GM12878 (cell line): Measurements from ENCODE around the gene IL37. TPM values are rescaled to one million over a fixed set of nuclear protein-coding genes. Genes with fewer than 3 reads are reported as not detected.

ENCODE experiments used
- ATAC-seq: fragments of 200-7000 bp; cut with Tn5 transposase; 3 replicates; pipeline ENCODE4 v1.9.1; 2020; ENCODE audit warnings: mild to moderate bottlenecking, moderate library complexity
- BruUV-seq: library from RNA; stranded (reverse); fragments of 400-500 nt; replicated peaks from 2 replicates; lab custom pipeline; 2021; lab: Mats Ljungman, UMichigan
- CTCF ChIA-PET: fragments of 300-600 bp; sonication (Branson Sonifier 250); formaldehyde crosslinking; extraction: SDS; loops from one replicate; lab custom pipeline; 2021; ENCODE audit warnings: inconsistent platforms; lab: Yijun Ruan, JAX
- POLR2A ChIA-PET: fragments of 350-600 bp; formaldehyde crosslinking; extraction: SDS; loops from one replicate; lab custom pipeline; 2021; ENCODE audit warnings: inconsistent platforms; lab: Charles Lee
- RAD21 ChIA-PET: fragments of 300-600 bp; sonication (Branson Sonifier 250); formaldehyde crosslinking; loops from one replicate; lab custom pipeline; 2023; ENCODE audit warnings: antibody characterized with exemption; ENCODE audit not compliant: unreplicated experiment; lab: Charles Lee
- SMC1A ChIA-PET: fragments of 300-600 bp; sonication (Branson Sonifier 250); formaldehyde crosslinking; loops from one replicate; lab custom pipeline; 2023; ENCODE audit not compliant: unreplicated experiment, uncharacterized antibody; lab: Charles Lee
- DNase-seq: peaks from one replicate; pipeline ENCODE4 v3.0.0-alpha.2; 2011; ENCODE audit warnings: low read depth, low spot score
- FAIRE-seq: peaks from 3 replicates; lab custom pipeline; 2011; peaks lifted over from hg19 to GRCh38; lab: Jason Lieb, UNC
- H2AFZ ChIP-seq: 2 replicates; pipeline ENCODE4 v1.6.0; 2011; ENCODE audit warnings: low read depth, low read length, control low read depth; ENCODE audit not compliant: control insufficient read depth
- H3K27ac ChIP-seq: 2 replicates; pipeline ENCODE4 v1.5.1; 2011; ENCODE audit warnings: control low read depth; ENCODE audit not compliant: control insufficient read depth, insufficient read depth
- H3K27me3 ChIP-seq, 2 experiments: replicated peaks in 1 of 2; 2 replicates each; pipeline versions ENCODE4 v1.6.0 to v1.6.1; 2011; ENCODE audit warnings: low read length in 1 of 2; ENCODE audit not compliant: control insufficient read depth in 2 of 2, insufficient read depth in 2 of 2
- H3K36me3 ChIP-seq, 2 experiments: 2 replicates each; pipeline ENCODE4 v1.5.1; 2011; ENCODE audit warnings: low read length in 1 of 2; ENCODE audit not compliant: control insufficient read depth in 2 of 2, insufficient read depth in 2 of 2
- H3K4me1 ChIP-seq: 2 replicates; pipeline ENCODE4 v1.6.1; 2011; ENCODE audit warnings: mild to moderate bottlenecking, low read length, moderate library complexity, mixed read lengths; ENCODE audit not compliant: control insufficient read depth, insufficient read depth
- H3K4me2 ChIP-seq: 2 replicates; pipeline ENCODE4 v1.6.0; 2011; ENCODE audit warnings: control low read depth; ENCODE audit not compliant: control insufficient read depth, insufficient read depth
- H3K4me3 ChIP-seq: fragments of 200-600 bp; sonication (generic); 2 replicates; pipeline ENCODE4 v1.5.1; 2016
- H3K79me2 ChIP-seq: 2 replicates; pipeline ENCODE4 v1.6.0; 2011; ENCODE audit warnings: low read length; ENCODE audit not compliant: control insufficient read depth, insufficient read depth
- H3K9ac ChIP-seq: 2 replicates; pipeline ENCODE4 v1.8.0; 2011; ENCODE audit warnings: low read length, control low read depth, mixed read lengths; ENCODE audit not compliant: control insufficient read depth, insufficient read depth
- H3K9me3 ChIP-seq: replicated peaks from 3 replicates; pipeline ENCODE4 v1.5.1; 2011; ENCODE audit warnings: mild to moderate bottlenecking, low read length; ENCODE audit not compliant: control insufficient read depth, insufficient read depth
- H4K20me1 ChIP-seq: 2 replicates; pipeline ENCODE4 v1.6.0; 2011; ENCODE audit not compliant: control insufficient read depth, insufficient read depth
- ASH2L ChIP-seq: fragments of 300-600, 200-600 bp; sonication (generic); IDR thresholded peaks from 2 replicates; pipeline ENCODE4 v1.6.1; 2017; ENCODE audit warnings: low read depth, mild to moderate bottlenecking, borderline replicate concordance
- BACH1 ChIP-seq: fragments of 450-650 bp; IDR thresholded peaks from 2 replicates; pipeline ENCODE4 v1.6.1; 2017; ENCODE audit warnings: mild to moderate bottlenecking, borderline replicate concordance
- CHD2 ChIP-seq: IDR thresholded peaks from 2 replicates; pipeline ENCODE4 v1.6.1; 2011; ENCODE audit warnings: low read depth, low read length, improper control_type of control experiment, borderline replicate concordance
- CHD4 ChIP-seq: fragments of 200-600 bp; sonication (generic); IDR thresholded peaks from 2 replicates; pipeline ENCODE4 v1.6.1; 2016; ENCODE audit warnings: mild to moderate bottlenecking
- ESRRA ChIP-seq: IDR thresholded peaks from 2 replicates; pipeline ENCODE4 v1.6.1; 2012; ENCODE audit warnings: mild to moderate bottlenecking, low read length, improper control_type of control experiment
- LARP7 ChIP-seq: fragments of 450-650 bp; IDR thresholded peaks from 2 replicates; pipeline ENCODE4 v1.6.1; 2017; ENCODE audit warnings: mild to moderate bottlenecking
- NFYA ChIP-seq: IDR thresholded peaks from 2 replicates; pipeline ENCODE4 v1.6.1; 2011; ENCODE audit warnings: low read depth, mild to moderate bottlenecking, low read length, improper control_type of control experiment, borderline replicate concordance
- NRF1 ChIP-seq: conservative IDR thresholded peaks from 2 replicates; pipeline ENCODE4 v1.6.1; 2011; ENCODE audit warnings: mild to moderate bottlenecking, low read depth, low read length, improper control_type of control experiment
- POU2F2 ChIP-seq: IDR thresholded peaks from 3 replicates; pipeline ENCODE4 v1.6.1; 2011; ENCODE audit warnings: low read depth, mild to moderate bottlenecking, low read length, borderline replicate concordance
- ZZZ3 ChIP-seq: IDR thresholded peaks from 2 replicates; pipeline ENCODE4 v1.6.1; 2011; ENCODE audit warnings: low read depth; ENCODE audit not compliant: control insufficient read depth, insufficient read length
- WGBS: methylation state at CpG from one replicate; pipeline ENCODE4 v1.1.6; 2016; ENCODE audit warnings: low lambda C conversion rate; ENCODE audit not compliant: insufficient replicate concordance, insufficient coverage; ENCODE audit errors: missing lambda C conversion rate; 5-methylcytosine and 5-hydroxymethylcytosine counted together
- in situ Hi-C: fragments of 300-500 bp; cut with MboI; formaldehyde crosslinking; loops from 9 replicates; pipeline ENCODE4 v1.14.3; 2018; ENCODE audit warnings: mixed read lengths
- intact Hi-C: fragments of 100-400 bp; cut with micrococcal nuclease; formaldehyde crosslinking; loops from one replicate; pipeline ENCODE4 v1.14.2; 2022; ENCODE audit not compliant: unreplicated experiment
- polyA plus RNA-seq, 11 experiments: library from polyadenylated mRNA; depleted of rRNA in 4 of 11; unstranded in 6 of 11; stranded (reverse) in 5 of 11; fragments of >200 nt; fragmentation: Nextera tagmentation in 4 of 11; fragmentation: Illumina TruSeq in 1 of 11; extraction: Ambion mirVana in 4 of 11; extraction: Trizol in 1 of 11; gene quantifications; 1 replicate in 1 of 11; 2 replicates in 10 of 11; pipeline versions ENCODE4 v1.2.1 to v1.2.3, GENCODE V29; 2011 to 2016; ENCODE audit warnings: inconsistent platforms in 2 of 11, missing spikeins in 2 of 11, low read depth in 1 of 11
- total RNA-seq, 4 experiments: library from RNA; depleted of rRNA in 3 of 4; stranded (reverse); fragments of >200 nt in 3 of 4; fragmentation: Illumina TruSeq in 1 of 4; extraction: Trizol in 1 of 4; gene quantifications; 2 replicates each; pipeline versions ENCODE4 v1.2.1 to v1.2.3, GENCODE V29; 2013 to 2021
- TF ChIP-seq, protein P1 (sequence below): fragments of 150-350 bp; IDR thresholded peaks from 2 replicates; pipeline ENCODE4 v1.6.1; 2014; ENCODE audit warnings: mild to moderate bottlenecking, low read depth, low read length

Gene IL37
- total and polyA plus RNA-seq, 10 of the 15 experiments (the other 5 are each of a cell fraction or from before 2014, with no cell fraction given) = 0.41 to 0.54 TPM; not detected in 8

DNA sequence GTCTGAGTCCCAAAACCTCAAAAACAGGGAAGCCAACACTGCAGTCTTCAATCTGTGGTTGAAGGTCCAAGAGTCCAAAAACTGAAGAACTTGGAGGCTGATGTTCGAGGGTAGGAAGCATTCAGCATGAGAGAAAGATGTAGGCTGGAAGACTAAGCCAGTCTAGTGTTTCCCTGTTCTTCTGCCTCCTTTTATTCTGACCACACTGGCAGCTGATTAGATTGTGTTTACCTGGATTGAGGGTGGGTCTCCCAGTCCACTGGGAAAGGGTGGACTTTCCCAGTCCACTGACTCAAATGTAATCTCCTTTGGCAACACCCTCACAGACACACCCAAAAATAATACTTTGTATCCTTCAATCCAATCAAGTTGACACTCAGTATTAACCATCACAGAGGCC is 46.9 kb upstream of the IL37 start:
- Histone ChIP-seq H2AFZ (no peak overlapping the region), H3K27ac (no peak overlapping the region), H3K4me2 (no peak overlapping the region), H3K36me3 (no peaks in the 10 kb centered on the region), H3K9ac (no peak overlapping the region), H3K4me3 (no peak overlapping the region), H3K27me3 (no peaks in the 10 kb centered on the region), H4K20me1 (no peaks in the 10 kb centered on the region), H3K4me1 (no peaks in the 10 kb centered on the region), H3K79me2 (no peaks in the 10 kb centered on the region), H3K9me3 (no peaks in the 10 kb centered on the region)
- no TSS peak for BruUV-seq
- FAIRE-seq (no peak), ATAC-seq (no peak), DNase-seq (no peak)
- ChIA-PET RAD21 (interaction anchor here (0.9 to 1.1 kb wide), 2 partner anchors 22 to 115 kb away, joined by 4 read pairs; no protein-coding TSS in a partner anchor), POLR2A (no interaction called here), CTCF (interaction anchor here (1.0 to 2.7 kb wide), 5 partner anchors 12 to 115 kb away, joined by 3 to 8 read pairs (median 3); no protein-coding TSS in a partner anchor), SMC1A (interaction anchor here (0.9 to 1.5 kb wide), 4 partner anchors 10 to 78 kb away, joined by 3 to 4 read pairs (median 4); no protein-coding TSS in a partner anchor)
- TF ChIP-seq CHD4 (no peak), BACH1 (no peak), POU2F2 (no peak), CHD2 (no peak), ASH2L (no peak), NRF1 (no peak), ZZZ3 (no peak), NFYA (no peak), ESRRA (no peak), LARP7 (no peak)
- TF ChIP-seq, protein P1, sequence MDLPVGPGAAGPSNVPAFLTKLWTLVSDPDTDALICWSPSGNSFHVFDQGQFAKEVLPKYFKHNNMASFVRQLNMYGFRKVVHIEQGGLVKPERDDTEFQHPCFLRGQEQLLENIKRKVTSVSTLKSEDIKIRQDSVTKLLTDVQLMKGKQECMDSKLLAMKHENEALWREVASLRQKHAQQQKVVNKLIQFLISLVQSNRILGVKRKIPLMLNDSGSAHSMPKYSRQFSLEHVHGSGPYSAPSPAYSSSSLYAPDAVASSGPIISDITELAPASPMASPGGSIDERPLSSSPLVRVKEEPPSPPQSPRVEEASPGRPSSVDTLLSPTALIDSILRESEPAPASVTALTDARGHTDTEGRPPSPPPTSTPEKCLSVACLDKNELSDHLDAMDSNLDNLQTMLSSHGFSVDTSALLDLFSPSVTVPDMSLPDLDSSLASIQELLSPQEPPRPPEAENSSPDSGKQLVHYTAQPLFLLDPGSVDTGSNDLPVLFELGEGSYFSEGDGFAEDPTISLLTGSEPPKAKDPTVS = no peak
- in situ Hi-C loops = no loop called here
- WGBS = 0% methylated on average over 1 of the region's 1 CpG
- intact Hi-C loops = no loop called here
